HS-5 (cell line): Measurements from ENCODE around the gene UNC119B.

Experiments used
- DNase-seq: peaks from one replicate; pipeline ENCODE4 v3.0.0-alpha.2; 2012; ENCODE audit warnings: low read depth

The UNC119B gene

DNA sequence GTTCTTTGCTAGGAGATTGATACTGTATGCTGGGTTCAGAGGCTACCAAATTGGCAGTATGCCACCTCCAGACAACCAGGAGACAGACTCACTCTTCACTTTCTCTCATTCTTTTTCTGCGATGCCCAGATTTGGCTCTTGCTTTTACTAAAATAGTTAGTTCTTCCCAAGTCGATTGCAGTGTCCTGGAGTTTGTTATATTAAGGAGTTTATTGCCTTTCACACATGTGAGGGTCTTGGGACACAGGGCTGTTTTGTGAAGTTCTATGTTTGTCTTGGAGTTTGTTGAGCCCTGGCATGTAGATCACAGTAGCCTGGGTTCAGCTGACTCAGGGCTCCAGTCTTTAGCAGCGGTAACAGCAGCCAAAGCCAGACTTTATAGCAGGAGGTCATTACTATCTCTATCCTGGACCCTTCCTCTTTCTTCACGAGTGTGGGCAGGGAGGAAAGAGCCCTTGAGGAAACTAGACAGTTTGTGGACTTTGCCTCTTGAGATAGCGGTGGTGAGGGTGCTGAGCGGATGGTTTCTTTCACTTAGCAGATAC lies 21.7 kb upstream of the UNC119B start:
- no peak for DNase-seq

DNA sequence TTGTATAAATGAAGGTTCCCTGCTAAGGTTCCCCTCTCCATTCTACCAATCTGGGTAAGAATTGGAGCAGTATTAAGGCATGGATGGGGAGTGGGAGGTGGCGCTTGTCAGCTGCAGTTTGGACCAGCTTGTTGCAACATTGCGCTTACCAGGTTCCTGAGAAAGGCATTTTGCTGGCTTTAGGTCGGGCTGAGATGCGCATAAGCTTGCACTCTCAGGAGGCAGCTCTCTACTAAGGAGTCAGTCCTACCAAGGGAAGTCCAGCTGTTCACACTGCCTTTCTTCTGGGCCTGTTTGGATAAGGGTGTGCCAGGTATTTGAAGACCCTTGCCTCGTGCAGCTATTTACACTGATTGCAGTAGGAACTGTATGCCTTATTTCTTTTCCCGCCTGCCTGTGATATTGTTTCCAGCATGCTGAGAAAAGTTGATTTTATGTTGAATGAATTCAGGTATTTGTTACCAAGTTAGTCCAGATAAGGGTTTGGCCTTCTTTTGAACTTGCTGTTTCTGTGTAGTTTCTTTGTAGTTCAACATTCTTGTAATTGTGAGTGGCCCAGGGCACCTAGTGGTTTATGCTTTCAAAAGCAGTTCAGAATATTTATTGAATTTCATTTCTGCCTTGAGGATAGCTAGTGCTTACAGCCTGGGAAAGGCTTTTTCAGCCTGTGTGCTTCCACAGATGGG lies 20.7 kb upstream of the UNC119B start:
- DNase-seq = no peak

DNA sequence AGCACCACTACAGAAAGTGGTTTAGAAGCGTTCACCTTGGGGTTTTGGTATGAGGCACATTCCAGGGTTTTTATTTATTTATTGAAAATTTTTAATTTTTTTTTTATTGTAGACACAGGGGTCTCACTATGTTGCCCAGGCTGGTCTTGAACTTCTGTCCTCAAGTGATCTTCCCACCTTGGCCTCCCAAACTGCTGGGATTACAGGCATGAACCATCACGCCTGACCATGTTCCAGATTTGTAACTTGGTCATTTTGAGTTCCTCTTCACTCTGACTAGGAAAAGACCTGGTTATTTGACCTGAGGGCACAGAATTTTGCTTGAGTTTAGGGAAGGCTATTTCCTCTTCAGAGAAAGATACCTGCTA lies 20.2 kb upstream of the UNC119B start:
- no peak for DNase-seq

DNA sequence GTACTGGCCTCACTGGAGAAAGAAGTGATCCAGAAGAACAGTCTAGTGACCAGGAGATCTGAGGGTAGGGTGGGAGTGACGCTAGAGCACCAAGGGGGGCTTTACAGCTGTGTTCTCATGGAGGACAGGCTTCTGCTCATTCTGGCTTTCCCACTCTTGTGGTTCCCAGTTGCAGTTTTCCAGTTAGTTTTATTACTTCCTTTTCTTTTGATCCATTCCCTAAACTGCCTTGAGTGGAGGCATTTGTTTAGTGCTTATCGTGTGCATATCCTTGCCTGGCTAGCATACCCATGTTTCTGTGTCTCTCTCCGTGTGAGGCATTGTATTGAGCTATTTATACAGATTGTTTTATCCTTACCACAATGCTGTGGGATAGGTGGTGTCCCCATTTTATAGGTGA lies 19.3 kb upstream of the UNC119B start:
- no peak for DNase-seq

DNA sequence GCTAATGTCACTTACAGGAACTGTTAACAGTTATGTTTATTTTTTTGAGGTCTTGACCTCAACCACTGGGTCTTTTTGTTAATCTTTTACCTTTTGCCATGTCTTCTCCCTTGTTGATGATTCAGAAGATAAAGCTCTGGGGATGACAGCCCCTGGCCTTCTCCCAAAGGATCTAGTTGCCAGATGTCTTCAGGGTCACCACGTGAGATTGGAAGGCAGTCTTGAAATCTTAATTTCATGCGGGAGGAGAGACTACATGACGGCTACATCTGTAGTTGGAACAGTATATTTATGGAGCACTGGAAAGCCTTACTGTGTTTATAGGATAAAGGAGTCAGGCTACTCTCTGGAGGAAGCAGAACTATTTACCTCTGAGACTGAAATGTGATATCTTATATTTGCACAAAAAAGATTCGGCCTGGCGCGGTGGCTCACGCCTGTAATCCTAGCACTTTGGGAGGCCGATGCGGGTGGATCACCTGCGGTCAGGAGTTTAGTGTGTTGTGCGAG lies 17.7 kb upstream of the UNC119B start:
- DNase-seq = no peak

DNA sequence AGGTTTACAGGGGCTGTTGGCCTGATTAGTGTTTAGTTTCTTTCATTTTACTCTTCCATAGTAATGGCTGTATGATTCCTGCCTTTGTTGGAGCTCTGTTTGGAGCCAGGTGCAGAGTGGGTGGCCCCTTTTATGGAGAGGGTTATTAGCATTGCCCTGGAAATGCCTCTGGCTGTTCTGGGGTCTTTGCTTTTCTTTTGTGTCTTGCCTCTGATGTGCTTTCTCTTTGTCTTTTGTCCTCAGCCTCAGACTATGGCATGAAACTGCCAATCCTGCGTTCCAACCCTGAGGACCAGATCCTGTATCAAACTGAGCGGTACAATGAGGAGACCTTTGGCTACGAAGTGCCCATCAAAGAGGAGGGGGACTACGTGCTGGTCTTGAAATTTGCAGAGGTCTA lies 16.4 kb upstream of the UNC119B start:
- no peak for DNase-seq

DNA sequence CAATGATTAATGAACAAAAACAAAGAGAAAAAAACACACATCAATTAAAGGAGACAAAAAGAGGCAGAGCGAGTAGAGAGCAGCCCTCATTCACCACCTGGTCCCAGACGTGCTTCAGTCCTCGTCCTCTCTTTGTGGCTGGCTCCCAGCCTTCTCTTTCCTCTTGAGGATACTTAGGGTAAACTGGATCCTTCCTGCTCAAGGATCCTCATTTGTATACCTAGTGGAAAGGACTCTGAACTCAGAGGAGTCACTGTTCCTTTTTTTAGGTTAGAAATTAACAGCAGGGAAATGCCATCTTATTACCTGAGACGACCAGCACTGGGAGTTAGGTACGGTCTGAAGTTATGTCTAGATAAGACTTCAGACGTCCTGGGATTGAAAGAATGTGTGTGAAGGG lies 13.6 kb upstream of the UNC119B start:
- DNase-seq = no peak

DNA sequence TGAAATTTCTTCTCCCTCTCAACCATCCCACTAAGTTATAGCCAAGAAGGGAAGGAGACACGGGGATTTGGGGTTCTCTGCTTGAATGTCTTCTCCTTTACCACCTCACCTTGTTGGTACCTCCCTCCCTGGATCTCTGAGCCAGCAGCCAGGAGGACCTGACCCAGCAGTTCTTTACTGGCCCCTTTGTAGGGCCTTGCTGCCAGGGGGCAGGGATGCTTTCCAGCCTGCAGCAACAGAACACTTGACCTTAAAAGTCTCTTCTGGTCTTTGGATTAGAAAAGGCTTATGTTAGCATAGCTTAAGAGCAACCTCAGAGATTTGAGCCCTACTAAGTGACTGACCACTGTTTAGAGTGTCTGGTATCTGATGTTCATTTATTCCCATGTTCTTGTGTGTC lies 12.9 kb upstream of the UNC119B start:
- no peak for DNase-seq

DNA sequence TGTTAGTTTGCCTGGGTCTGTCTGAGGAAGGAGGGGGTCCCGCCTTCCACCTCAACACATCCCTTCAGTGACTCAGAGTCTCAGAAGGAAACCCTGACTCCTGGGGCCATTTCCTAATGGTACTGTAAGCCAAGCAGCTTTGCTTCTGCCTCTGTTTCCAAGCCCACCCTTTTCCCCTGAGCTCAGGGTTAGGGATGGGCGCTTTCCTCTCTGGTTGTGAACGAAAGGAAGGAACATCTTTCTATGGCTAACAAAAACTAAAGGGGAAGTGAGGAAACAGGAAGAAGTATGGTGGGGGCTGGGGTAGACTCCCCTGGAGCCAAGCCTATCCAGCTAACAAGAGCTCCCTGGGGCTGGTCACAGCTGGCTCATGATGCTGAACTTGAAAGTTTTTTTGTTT lies 11.6 kb upstream of the UNC119B start:
- DNase-seq = no peak

DNA sequence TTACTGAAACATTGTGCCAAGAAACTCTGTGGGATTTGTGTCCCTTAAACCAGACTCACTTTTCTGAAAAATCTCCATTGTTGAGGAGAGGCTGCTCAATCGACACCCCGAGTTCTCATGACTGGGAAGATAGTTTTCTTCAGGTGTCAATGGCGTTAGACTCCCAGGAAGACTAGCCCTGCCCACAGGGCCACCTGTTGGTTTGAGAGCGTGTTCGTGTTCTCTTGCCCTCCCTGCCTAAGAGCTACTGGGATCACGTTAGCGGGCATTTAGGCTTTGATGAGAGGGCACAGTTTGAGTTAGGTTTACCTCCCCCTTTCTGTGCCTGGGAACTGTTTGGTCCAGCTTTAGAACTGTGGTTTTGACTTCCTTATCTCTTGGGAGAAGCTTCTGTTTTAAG lies 10.7 kb upstream of the UNC119B start:
- no peak for DNase-seq

DNA sequence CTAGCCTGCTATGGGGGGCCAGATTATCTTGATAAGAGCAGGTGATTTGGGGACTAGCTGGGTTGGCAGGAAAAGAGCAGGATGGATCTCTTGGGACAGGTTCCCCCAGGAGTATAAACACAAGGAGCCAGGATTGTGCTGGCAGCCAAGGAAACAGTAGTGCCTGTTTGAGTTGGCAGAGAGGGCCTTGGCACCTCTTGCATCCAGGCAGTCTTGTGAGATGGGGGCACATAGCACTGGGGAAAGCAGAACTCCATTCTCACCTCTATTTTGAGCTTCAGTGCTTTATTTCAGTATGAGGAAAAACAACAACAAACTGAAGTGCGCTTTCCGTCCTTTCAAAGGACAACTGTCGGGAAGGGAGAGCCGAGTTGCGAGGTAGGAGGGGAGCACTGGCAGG lies 9.4 kb upstream of the UNC119B start:
- no peak for DNase-seq

DNA sequence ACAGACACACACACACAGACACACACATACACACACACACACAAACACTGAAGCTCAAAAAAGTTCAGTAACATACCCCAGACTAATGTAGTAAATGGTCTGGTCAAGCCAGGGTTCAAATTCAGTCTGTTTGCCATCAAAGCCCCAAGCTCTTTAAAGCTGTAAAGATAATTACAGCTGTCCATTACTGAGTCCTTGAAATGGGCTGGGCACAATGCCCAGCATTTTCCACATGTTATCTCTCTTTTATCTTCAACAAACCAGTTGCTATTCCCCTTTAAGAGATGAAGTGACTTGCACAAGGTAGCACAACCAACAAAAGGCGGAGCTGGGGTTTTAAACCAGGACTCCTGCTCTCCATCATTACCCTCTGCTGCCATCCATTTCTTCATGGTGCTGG lies 7.6 kb upstream of the UNC119B start:
- no peak for DNase-seq

DNA sequence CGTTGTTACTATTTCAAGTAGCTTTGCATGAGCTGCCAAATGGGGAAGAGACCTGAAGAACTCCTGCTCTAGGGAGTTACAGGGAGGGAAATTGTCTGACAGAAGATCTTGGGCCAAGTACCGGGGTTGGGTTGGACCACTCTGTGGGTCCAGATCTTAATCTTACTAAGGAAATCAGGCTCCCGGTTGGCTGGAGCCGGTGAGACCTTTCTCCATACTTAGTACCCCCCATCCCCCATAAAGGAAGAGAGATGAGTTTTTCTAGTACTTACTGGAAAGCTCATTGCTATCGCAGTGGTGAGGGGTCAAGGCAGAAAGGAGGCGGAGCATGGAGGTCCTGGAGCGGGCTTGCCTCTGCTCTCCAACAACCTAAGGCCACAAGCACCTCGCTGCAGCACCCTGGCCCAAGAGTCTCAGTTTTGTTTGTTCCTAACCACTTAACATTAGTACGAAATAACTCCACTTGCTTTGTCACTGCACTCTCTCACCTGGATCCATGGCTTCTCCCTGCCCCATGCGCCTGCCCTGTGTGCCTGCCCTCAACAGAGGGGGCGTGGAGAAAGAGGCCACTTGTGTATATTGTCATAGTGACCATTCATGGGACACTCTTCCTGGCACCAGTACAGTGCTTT lies 6.8 kb upstream of the UNC119B start:
- DNase-seq = no peak

DNA sequence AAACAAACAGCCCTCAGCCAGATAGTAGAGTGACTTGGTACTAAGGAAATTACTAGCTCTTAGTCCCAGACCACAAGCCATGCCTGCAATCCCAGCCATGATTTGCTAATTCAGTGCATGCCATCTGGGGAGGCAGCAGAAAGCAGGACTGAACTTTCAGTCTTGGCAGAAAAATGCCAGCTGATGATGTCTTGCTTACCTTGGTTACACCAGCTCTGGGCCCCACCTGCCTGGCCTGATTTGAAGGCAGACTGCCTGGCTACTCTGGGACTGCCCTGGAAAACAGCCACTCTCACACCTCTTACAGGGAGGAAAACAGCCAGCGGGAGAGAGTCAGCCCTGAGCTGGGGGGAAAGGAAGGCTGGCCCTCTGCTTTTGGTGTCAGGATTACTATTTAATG lies 4.6 kb upstream of the UNC119B start:
- no peak for DNase-seq

DNA sequence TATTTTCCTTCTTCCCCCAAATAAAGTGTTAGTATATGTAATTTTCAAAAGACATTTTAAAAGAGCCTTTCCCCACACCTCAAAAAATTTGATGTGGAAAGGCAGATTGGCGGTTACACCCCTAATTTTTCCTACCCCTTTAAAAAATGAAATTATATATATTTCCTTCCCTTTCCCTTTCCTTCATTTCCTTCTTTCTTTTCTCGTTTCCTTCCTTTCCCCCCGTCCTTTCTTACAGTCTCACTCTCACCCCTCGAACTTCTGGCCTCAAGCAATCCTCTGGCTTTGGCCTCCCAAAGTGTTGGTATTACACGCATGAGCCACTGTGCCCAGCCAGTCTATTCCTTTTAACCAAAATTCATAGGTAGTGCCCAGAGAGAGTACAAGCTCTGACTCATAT lies 4.2 kb upstream of the UNC119B start:
- DNase-seq = no peak

DNA sequence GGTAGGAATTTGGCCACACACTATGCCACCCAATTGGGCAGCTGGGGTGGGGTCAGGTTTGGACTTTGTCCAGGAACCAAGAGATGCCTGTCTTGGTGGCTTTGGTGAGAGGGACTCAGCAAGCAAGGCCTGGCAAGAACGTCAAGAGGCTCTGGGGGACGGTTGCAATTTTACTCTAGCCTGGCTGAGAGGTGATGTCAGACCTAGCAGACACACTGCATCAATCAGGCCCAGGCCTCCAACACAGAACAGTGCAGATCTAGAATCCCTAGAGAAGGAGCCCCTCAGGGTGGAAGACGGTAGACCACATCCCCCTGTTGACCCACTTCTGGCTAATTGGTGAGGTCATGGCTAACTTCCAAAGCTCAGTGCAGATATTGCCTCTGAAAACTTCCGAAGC lies 1.6 kb upstream of the UNC119B start:
- no peak for DNase-seq

DNA sequence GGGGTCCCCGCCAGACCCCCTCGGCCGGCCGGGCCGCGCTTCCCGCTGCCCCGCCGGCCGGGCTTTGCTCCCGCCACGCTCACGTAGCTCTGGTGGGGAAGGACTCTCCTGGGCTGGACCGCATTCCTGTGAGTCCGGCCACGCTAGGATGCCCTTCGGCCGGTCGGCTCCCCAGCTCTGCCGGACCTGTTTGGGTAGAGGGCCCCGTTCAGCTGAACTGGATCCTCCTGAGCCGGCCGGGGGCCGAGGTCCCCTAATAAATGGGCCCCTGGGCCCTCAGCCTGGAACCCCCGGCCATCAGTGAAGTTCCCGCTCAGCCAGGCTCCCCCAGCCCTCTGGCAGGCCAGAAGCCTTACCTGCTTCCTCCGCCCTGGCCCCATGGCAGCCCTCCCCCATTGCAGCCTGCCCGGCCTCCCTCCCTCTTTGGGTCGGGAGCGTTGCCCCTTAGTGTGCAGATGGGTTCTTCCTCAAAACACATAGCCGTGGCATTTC lies 593 bp downstream of the UNC119B start:
- no peak for DNase-seq

DNA sequence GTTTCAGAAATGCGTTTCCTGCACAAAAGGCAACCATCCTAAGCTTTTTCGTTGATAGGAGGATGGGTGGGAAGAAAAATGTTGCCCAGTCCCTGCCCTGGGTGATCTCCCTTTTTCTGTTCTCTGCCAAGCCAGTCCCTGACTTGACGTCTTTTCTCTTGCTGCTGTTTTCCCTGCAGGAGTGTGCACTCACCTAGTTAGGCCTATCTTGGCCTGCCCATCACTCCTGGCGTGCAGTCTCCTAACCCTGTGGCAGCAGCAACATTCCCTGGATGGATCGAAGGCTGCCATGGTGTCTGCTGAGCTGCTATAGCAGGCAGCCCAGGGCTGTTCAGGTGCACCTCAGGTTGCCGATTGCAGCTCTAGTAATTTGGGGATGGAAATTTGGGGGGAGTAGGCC lies 1.2 kb downstream of the UNC119B start:
- no peak for DNase-seq

DNA sequence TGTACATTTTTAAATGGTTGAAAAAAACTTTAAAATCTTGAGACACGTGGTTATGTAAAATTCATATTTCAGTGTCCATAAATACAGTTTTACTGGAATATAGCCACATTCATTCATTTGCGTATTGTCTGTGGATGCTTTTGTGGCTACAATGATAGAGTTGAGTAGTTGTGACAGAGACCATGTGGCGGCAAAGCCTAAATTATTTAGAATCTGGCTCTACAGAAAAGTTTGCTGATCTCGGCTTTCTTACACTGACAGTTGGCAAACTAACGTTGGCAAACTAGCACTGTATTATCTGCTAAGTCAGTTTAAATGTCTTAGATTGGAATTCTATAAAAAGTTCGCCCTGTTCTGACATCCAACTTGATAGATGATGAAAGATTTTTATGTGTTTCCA lies 2.4 kb downstream of the UNC119B start:
- no peak for DNase-seq

DNA sequence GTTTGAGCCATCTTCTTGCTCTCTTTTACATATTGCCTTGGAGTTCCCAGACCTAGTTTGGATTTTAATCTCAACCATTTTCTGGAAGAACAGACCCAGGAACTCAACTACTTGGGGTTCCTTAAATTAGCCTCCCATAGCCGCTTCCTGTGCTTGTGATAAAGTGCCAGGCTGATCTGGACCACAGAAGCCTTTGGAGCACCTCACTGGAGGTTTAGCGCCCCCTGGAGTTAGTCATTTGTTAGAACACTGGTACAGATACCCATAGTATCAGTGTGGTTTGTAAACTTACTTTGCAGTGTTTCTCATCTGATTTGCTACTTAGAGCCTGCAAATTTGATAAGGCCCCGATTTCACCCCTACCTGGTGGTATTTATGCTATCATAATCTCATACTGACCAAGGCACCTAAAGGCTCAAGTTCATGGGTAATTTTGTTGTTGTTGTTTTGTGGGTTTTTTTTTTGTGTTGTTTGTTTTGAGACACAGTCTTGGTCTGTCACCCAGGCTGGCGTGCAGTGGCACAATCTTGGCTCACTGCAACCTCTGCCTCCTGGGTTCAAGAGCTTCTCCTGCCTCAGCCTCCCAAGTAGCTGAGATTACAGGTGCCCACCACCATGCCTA lies 3.7 kb downstream of the UNC119B start:
- DNase-seq = peak; percentile 40

DNA sequence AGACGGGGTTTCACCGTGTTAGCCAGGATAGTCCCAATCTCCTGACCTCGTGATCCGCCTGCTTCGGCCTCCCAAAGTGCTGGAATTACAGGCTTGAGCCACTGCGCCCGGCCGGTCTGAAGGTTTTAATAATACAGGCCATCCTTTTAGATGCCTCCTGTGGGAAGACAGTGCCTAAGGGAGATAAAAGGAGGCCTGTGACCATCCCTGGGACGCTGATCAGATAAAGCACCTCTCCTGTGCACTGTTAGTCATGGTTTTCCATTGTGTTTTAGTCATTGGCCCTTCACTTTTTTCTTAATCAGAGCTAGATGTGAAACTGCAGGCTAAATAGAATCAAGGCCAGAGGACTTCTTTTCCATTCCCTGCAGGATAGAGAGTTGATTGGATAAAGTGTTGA lies 7.8 kb downstream of the UNC119B start:
- no peak for DNase-seq

DNA sequence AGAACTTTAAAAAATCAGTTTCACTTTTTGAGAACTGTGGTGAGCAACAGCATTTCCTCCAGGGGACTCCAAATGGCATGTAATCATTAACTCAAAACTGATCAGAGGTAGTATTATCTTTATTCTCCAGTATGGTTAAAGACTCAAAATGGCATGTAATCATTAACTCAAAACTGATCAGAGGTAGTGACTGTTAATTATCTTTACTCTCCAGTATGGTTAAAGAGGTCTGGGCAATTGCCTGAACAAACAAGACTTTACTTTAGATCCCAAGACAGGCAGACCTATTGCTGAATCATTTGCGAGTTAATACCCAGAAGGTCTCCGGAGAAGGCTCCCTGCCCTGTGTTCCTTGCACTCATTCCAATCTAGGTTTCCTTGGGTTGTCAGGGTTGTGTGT lies 8.8 kb downstream of the UNC119B start:
- DNase-seq = no peak
